GM12878 (cell line): ENCODE results near the gene PGC. TPM values are rescaled to one million over a fixed set of nuclear protein-coding genes. Genes with fewer than 3 reads are reported as not detected.

Experiments
- ATAC-seq: fragments of 200-7000 bp; cut with Tn5 transposase; 3 replicates; pipeline ENCODE4 v1.9.1; 2020; ENCODE audit warnings: mild to moderate bottlenecking, moderate library complexity
- BruUV-seq: library from RNA; stranded (reverse); fragments of 400-500 nt; replicated peaks from 2 replicates; lab custom pipeline; 2021; lab: Mats Ljungman, UMichigan
- CTCF ChIA-PET: fragments of 300-600 bp; sonication (Branson Sonifier 250); formaldehyde crosslinking; extraction: SDS; loops from one replicate; lab custom pipeline; 2021; ENCODE audit warnings: inconsistent platforms; lab: Yijun Ruan, JAX
- POLR2A ChIA-PET: fragments of 350-600 bp; formaldehyde crosslinking; extraction: SDS; loops from one replicate; lab custom pipeline; 2021; ENCODE audit warnings: inconsistent platforms; lab: Charles Lee
- RAD21 ChIA-PET: fragments of 300-600 bp; sonication (Branson Sonifier 250); formaldehyde crosslinking; loops from one replicate; lab custom pipeline; 2023; ENCODE audit warnings: antibody characterized with exemption; ENCODE audit not compliant: unreplicated experiment; lab: Charles Lee
- SMC1A ChIA-PET: fragments of 300-600 bp; sonication (Branson Sonifier 250); formaldehyde crosslinking; loops from one replicate; lab custom pipeline; 2023; ENCODE audit not compliant: unreplicated experiment, uncharacterized antibody; lab: Charles Lee
- DNase-seq: peaks from one replicate; pipeline ENCODE4 v3.0.0-alpha.2; 2011; ENCODE audit warnings: low read depth, low spot score
- FAIRE-seq: peaks from 3 replicates; lab custom pipeline; 2011; peaks lifted over from hg19 to GRCh38; lab: Jason Lieb, UNC
- H2AFZ ChIP-seq: 2 replicates; pipeline ENCODE4 v1.6.0; 2011; ENCODE audit warnings: low read depth, low read length, control low read depth; ENCODE audit not compliant: control insufficient read depth
- H3K27ac ChIP-seq: 2 replicates; pipeline ENCODE4 v1.5.1; 2011; ENCODE audit warnings: control low read depth; ENCODE audit not compliant: control insufficient read depth, insufficient read depth
- H3K27me3 ChIP-seq, 2 experiments: replicated peaks in 1 of 2; 2 replicates each; pipeline versions ENCODE4 v1.6.0 to v1.6.1; 2011; ENCODE audit warnings: low read length in 1 of 2; ENCODE audit not compliant: control insufficient read depth in 2 of 2, insufficient read depth in 2 of 2
- H3K36me3 ChIP-seq, 2 experiments: 2 replicates each; pipeline ENCODE4 v1.5.1; 2011; ENCODE audit warnings: low read length in 1 of 2; ENCODE audit not compliant: control insufficient read depth in 2 of 2, insufficient read depth in 2 of 2
- H3K4me1 ChIP-seq: 2 replicates; pipeline ENCODE4 v1.6.1; 2011; ENCODE audit warnings: mild to moderate bottlenecking, low read length, moderate library complexity, mixed read lengths; ENCODE audit not compliant: control insufficient read depth, insufficient read depth
- H3K4me2 ChIP-seq: 2 replicates; pipeline ENCODE4 v1.6.0; 2011; ENCODE audit warnings: control low read depth; ENCODE audit not compliant: control insufficient read depth, insufficient read depth
- H3K4me3 ChIP-seq: fragments of 200-600 bp; sonication (generic); 2 replicates; pipeline ENCODE4 v1.5.1; 2016
- H3K79me2 ChIP-seq: 2 replicates; pipeline ENCODE4 v1.6.0; 2011; ENCODE audit warnings: low read length; ENCODE audit not compliant: control insufficient read depth, insufficient read depth
- H3K9ac ChIP-seq: 2 replicates; pipeline ENCODE4 v1.8.0; 2011; ENCODE audit warnings: low read length, control low read depth, mixed read lengths; ENCODE audit not compliant: control insufficient read depth, insufficient read depth
- H3K9me3 ChIP-seq: replicated peaks from 3 replicates; pipeline ENCODE4 v1.5.1; 2011; ENCODE audit warnings: mild to moderate bottlenecking, low read length; ENCODE audit not compliant: control insufficient read depth, insufficient read depth
- H4K20me1 ChIP-seq: 2 replicates; pipeline ENCODE4 v1.6.0; 2011; ENCODE audit not compliant: control insufficient read depth, insufficient read depth
- FOXK2 ChIP-seq: fragments of 450-650 bp; IDR thresholded peaks from 2 replicates; pipeline ENCODE4 v1.6.1; 2017; ENCODE audit warnings: mild to moderate bottlenecking, moderate library complexity
- KLF5 ChIP-seq: fragments of 450-650 bp; IDR thresholded peaks from 2 replicates; pipeline ENCODE4 v1.6.1; 2014; ENCODE audit warnings: mild to moderate bottlenecking; ENCODE audit not compliant: partially characterized antibody
- MTA3 ChIP-seq: IDR thresholded peaks from 2 replicates; pipeline ENCODE4 v1.6.1; 2012; ENCODE audit warnings: low read length, inconsistent platforms, borderline replicate concordance
- POLR2AphosphoS2 ChIP-seq: IDR thresholded peaks from 2 replicates; pipeline ENCODE4 v1.6.1; 2011; ENCODE audit warnings: low read depth, mild to moderate bottlenecking, low read length, improper control_type of control experiment, moderate library complexity
- POU2F2 ChIP-seq: IDR thresholded peaks from 3 replicates; pipeline ENCODE4 v1.6.1; 2011; ENCODE audit warnings: low read depth, mild to moderate bottlenecking, low read length, borderline replicate concordance
- SREBF2 ChIP-seq: IDR thresholded peaks from 2 replicates; pipeline ENCODE4 v1.6.1; 2012; ENCODE audit warnings: mild to moderate bottlenecking, low read length
- WGBS: methylation state at CpG from one replicate; pipeline ENCODE4 v1.1.6; 2016; ENCODE audit warnings: low lambda C conversion rate; ENCODE audit not compliant: insufficient replicate concordance, insufficient coverage; ENCODE audit errors: missing lambda C conversion rate; 5-methylcytosine and 5-hydroxymethylcytosine counted together
- in situ Hi-C: fragments of 300-500 bp; cut with MboI; formaldehyde crosslinking; loops from 9 replicates; pipeline ENCODE4 v1.14.3; 2018; ENCODE audit warnings: mixed read lengths
- intact Hi-C: fragments of 100-400 bp; cut with micrococcal nuclease; formaldehyde crosslinking; loops from one replicate; pipeline ENCODE4 v1.14.2; 2022; ENCODE audit not compliant: unreplicated experiment
- polyA plus RNA-seq, 11 experiments: library from polyadenylated mRNA; depleted of rRNA in 4 of 11; unstranded in 6 of 11; stranded (reverse) in 5 of 11; fragments of >200 nt; fragmentation: Nextera tagmentation in 4 of 11; fragmentation: Illumina TruSeq in 1 of 11; extraction: Ambion mirVana in 4 of 11; extraction: Trizol in 1 of 11; gene quantifications; 1 replicate in 1 of 11; 2 replicates in 10 of 11; pipeline versions ENCODE4 v1.2.1 to v1.2.3, GENCODE V29; 2011 to 2016; ENCODE audit warnings: inconsistent platforms in 2 of 11, missing spikeins in 2 of 11, low read depth in 1 of 11
- total RNA-seq, 4 experiments: library from RNA; depleted of rRNA in 3 of 4; stranded (reverse); fragments of >200 nt in 3 of 4; fragmentation: Illumina TruSeq in 1 of 4; extraction: Trizol in 1 of 4; gene quantifications; 2 replicates each; pipeline versions ENCODE4 v1.2.1 to v1.2.3, GENCODE V29; 2013 to 2021

Gene PGC
- total and polyA plus RNA-seq, 10 of the 15 experiments (the other 5 are each of a cell fraction or from before 2014, with no cell fraction given) = 0.26 TPM; not detected in 9

GRCh38 chr6:41778895-41779294 lies 31.7 kb upstream of the PGC start:
- Histone ChIP-seq H3K4me3 (peak overlapping the region; percentile 67), H4K20me1 (no peaks in the 10 kb centered on the region), H3K4me1 (peaks cover 13% of the 10 kb centered on the region), H3K4me2 (peak overlapping the region; percentile 89), H3K9ac (peak overlapping the region; percentile 72), H2AFZ (peak overlapping the region; percentile 51; the same call in 1 of the 2 replicates), H3K27me3 (no peaks in the 10 kb centered on the region), H3K9me3 (no peaks in the 10 kb centered on the region), H3K27ac (no peak overlapping the region), H3K79me2 (no peaks in the 10 kb centered on the region)
- POLR2A ChIA-PET = no interaction called here
- SMC1A ChIA-PET = interaction anchor here (0.7 to 2.9 kb wide), 8 partner anchors 12 to 266 kb away, joined by 3 to 13 read pairs (median 4); partner anchors contain the start of genes BYSL and MED20
- CTCF ChIA-PET = interaction anchor here (0.8 to 4.7 kb wide), 8 partner anchors 8 to 472 kb away, joined by 3 to 38 read pairs (median 6); partner anchors contain the start of genes BYSL, MED20 and TOMM6
- no peak for FAIRE-seq
- in situ Hi-C loops = no loop called here
- RAD21 ChIA-PET = interaction anchor here (0.9 to 3.2 kb wide), 4 partner anchors 8 to 177 kb away, joined by 3 to 8 read pairs (median 4); no protein-coding TSS in a partner anchor
- TSS peak; percentile 58 for BruUV-seq
- 63% methylated on average over 6 of the region's 6 CpGs for WGBS
- ATAC-seq = no peak
- intact Hi-C loops = loop anchor here (5.0 kb wide), 2 partner anchors 72 to 412 kb away; no protein-coding TSS in a partner anchor
- DNase-seq = no peak
- no peak for TF ChIP-seq POLR2AphosphoS2
- TF ChIP-seq FOXK2 = no peak
- TF ChIP-seq MTA3 = no peak
- TF ChIP-seq, all 136 proteins: peak for 0
- H3K36me3 ChIP-seq = peaks cover 0 to 3% of the 10 kb centered on the region in 2 experiments; a peak in 1 of 4 replicates

- DNase-seq (no peak), ATAC-seq (no peak), FAIRE-seq (no peak)
- Histone ChIP-seq H3K4me2 (no peak overlapping the region), H2AFZ (no peak overlapping the region), H3K79me2 (no peaks in the 10 kb centered on the region), H4K20me1 (no peaks in the 10 kb centered on the region), H3K36me3 (peaks cover 0 to 3% of the 10 kb centered on the region in 2 experiments; a peak in 1 of 4 replicates), H3K4me1 (peaks cover 13% of the 10 kb centered on the region), H3K4me3 (no peak overlapping the region), H3K9ac (no peak overlapping the region), H3K9me3 (no peaks in the 10 kb centered on the region), H3K27ac (no peak overlapping the region), H3K27me3 (no peaks in the 10 kb centered on the region)
- TF ChIP-seq POU2F2 (no peak), SREBF2 (no peak), KLF5 (no peak)
- POLR2A ChIA-PET = interaction anchor here (0.5 kb wide), 1 partner anchor 87 kb away, joined by 3 read pairs; no protein-coding TSS in a partner anchor
- in situ Hi-C loops = no loop called here
- SMC1A ChIA-PET = interaction anchor here (0.7 to 2.9 kb wide), 7 partner anchors 48 to 269 kb away, joined by 3 to 13 read pairs (median 4); partner anchors contain the start of genes BYSL and MED20
- 81% methylated on average over 5 of the region's 5 CpGs for WGBS
- no TSS peak for BruUV-seq
- CTCF ChIA-PET = interaction anchor here (0.6 to 4.7 kb wide), 10 partner anchors 9 to 471 kb away, joined by 3 to 38 read pairs (median 4); partner anchors contain the start of genes BYSL, MED20 and TOMM6
- RAD21 ChIA-PET = interaction anchor here (1.2 to 3.2 kb wide), 4 partner anchors 9 to 267 kb away, joined by 3 to 8 read pairs (median 5); no protein-coding TSS in a partner anchor
- intact Hi-C loops = loop anchor here (2.0 to 5.0 kb wide), 3 partner anchors 43 to 410 kb away; partner anchors contain the start of gene TFEB
These were observed 30.5 kb upstream of the PGC start for GRCh38 chr6:41777551-41778285.
